ENCODE data around the gene SLC41A3. TPM values are rescaled to one million over a fixed set of nuclear protein-coding genes. Genes with fewer than 3 reads are reported as not detected.

The SLC41A3 gene
- total and polyA plus RNA-seq, 2 experiments from 2014 or later: 19.8 to 56.0 TPM

DNA sequence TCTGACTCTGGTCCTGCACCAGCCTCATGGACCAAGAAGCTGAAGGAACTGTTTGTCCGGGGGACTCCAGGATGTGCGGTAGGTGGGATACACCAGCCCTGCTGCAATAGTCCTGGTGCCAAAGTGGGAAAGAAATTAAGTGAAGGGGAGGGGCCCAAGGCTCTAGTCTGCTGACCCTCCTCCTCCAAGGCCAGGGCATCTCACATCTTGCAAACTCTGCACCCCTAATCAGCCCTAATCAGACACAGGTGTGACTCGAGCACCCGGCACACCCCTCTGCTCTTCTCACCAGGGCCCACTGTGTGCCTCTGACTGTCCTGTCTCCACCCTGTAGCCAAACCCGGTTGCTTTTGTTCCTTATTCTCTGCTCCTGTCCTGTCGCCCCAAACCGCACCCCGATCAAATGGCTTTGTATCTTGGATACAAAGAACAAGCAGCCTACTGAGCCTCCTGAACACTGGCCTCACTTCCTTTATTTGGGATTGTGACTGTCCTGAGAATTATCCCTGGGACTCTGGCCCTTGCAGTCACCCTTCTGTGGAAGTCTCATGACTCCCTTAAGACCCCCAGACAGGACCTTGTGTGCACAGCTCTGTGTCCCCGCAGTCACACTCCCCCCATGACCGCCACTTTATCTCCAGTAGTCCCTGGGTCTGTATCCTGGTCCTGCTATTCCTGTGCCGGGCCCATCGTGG lies 26.7 kb upstream of the SLC41A3 start:
- no peaks in the 10 kb centered on the region for H3K27me3 ChIP-seq (replicated peaks; ENCODE audit: insufficient read depth)
- H3F3A ChIP-seq (ENCODE audit: insufficient read depth): no peaks in the 10 kb centered on the region
- H3K4me2 ChIP-seq (ENCODE audit: unreplicated experiment): no peak overlapping the region
- no peaks in the 10 kb centered on the region for H3K36me3 ChIP-seq (ENCODE audit: low read depth)
- H3K4me3 ChIP-seq: no peak overlapping the region
- H2AFZ ChIP-seq: no peak overlapping the region
- no peak for DNase-seq
- H3K27ac ChIP-seq: no peak overlapping the region
- no peaks in the 10 kb centered on the region for H3K4me1 ChIP-seq (ENCODE audit: insufficient read depth)
- no peak overlapping the region for H3K9ac ChIP-seq
- TF ChIP-seq EZH2 (IDR thresholded peaks at IDR 0.05; ENCODE audit: insufficient read depth, poor library complexity, severe bottlenecking): no peak
- no peak for TF ChIP-seq EZH2phosphoT487 (IDR thresholded peaks at IDR 0.05; ENCODE audit: insufficient read depth, low read depth)
- H3K9me2 ChIP-seq (ENCODE audit: insufficient read depth): no peaks in the 10 kb centered on the region
- WGBS, 2 experiments (ENCODE audit: low coverage in 1 of 2, low lambda C conversion rate in 2 of 2, missing lambda C conversion rate in 2 of 2): 81 to 83% methylated on average over 12 of the region's 12 CpGs
- no peaks in the 10 kb centered on the region for H4K20me1 ChIP-seq (ENCODE audit: insufficient read depth)
- in situ Hi-C loops (cut with MboI): no loop called here
- no peaks in the 10 kb centered on the region for H3K79me2 ChIP-seq (ENCODE audit: insufficient read depth)
- no peaks in the 10 kb centered on the region for H3K9me3 ChIP-seq (ENCODE audit: low read depth)

GRCh38 chr3:126109880-126110235 lies 25.9 kb upstream of the SLC41A3 start:
- no peaks in the 10 kb centered on the region for H3K27me3 ChIP-seq (replicated peaks; ENCODE audit: insufficient read depth)
- WGBS, 2 experiments (ENCODE audit: low coverage in 1 of 2, low lambda C conversion rate in 2 of 2, missing lambda C conversion rate in 2 of 2): 79 to 82% methylated on average over 10 of the region's 10 CpGs
- no peaks in the 10 kb centered on the region for H3K79me2 ChIP-seq (ENCODE audit: insufficient read depth)
- DNase-seq: no peak
- H3K4me1 ChIP-seq (ENCODE audit: insufficient read depth): no peaks in the 10 kb centered on the region
- H3F3A ChIP-seq (ENCODE audit: insufficient read depth): no peaks in the 10 kb centered on the region
- in situ Hi-C loops (cut with MboI): no loop called here
- H3K4me3 ChIP-seq: no peak overlapping the region
- H3K36me3 ChIP-seq (ENCODE audit: low read depth): no peaks in the 10 kb centered on the region
- no peaks in the 10 kb centered on the region for H3K9me2 ChIP-seq (ENCODE audit: insufficient read depth)
- H3K27ac ChIP-seq: no peak overlapping the region
- no peak overlapping the region for H3K4me2 ChIP-seq (ENCODE audit: unreplicated experiment)
- no peak overlapping the region for H2AFZ ChIP-seq
- H3K9ac ChIP-seq: no peak overlapping the region
- no peaks in the 10 kb centered on the region for H4K20me1 ChIP-seq (ENCODE audit: insufficient read depth)
- H3K9me3 ChIP-seq (ENCODE audit: low read depth): no peaks in the 10 kb centered on the region
- no peak for TF ChIP-seq EZH2phosphoT487 (IDR thresholded peaks at IDR 0.05; ENCODE audit: insufficient read depth, low read depth)
- no peak for TF ChIP-seq EZH2 (IDR thresholded peaks at IDR 0.05; ENCODE audit: insufficient read depth, poor library complexity, severe bottlenecking)

DNA sequence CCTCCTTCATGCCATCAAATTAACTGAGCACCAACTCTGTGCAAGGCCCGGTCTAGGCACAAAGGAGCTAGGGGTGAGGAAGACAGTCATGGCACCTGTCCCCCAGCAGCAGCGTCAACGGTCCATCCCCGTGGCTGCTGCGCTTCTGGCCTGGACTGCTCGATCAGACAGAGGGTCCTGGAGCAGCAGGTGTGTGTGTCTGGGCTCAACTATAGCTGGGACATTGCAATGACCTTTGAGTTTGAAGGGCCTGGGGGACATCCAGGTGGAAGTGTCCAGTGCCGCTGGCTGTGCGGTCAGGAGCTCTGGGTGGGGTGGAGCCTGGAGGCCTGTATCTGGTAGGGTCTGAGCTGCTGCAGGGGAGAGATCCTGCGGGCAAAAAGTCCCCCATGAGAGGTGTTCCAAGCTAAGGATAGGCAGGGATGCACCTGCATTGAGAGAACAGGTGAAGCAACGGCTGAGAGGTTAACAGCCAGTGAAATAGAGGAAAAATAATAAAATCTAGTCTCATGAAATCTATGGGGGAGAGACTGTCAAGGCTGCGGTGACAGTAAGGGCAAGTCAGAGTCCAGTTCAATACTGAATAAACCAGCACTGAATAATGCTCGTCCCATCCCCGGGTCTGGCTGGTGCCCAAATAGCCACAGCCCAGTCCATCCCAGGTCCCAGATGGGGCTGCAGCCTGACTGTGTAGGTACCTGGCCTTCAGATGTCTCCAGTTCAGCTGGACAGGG lies 25.4 kb upstream of the SLC41A3 start:
- H3K36me3 ChIP-seq (ENCODE audit: low read depth): no peaks in the 10 kb centered on the region
- H3K4me2 ChIP-seq (ENCODE audit: unreplicated experiment): no peak overlapping the region
- no peak overlapping the region for H2AFZ ChIP-seq
- no peaks in the 10 kb centered on the region for H3K4me1 ChIP-seq (ENCODE audit: insufficient read depth)
- no peaks in the 10 kb centered on the region for H4K20me1 ChIP-seq (ENCODE audit: insufficient read depth)
- H3K4me3 ChIP-seq: no peak overlapping the region
- H3K9ac ChIP-seq: no peak overlapping the region
- TF ChIP-seq EZH2 (IDR thresholded peaks at IDR 0.05; ENCODE audit: insufficient read depth, poor library complexity, severe bottlenecking) (no peak), EZH2phosphoT487 (IDR thresholded peaks at IDR 0.05; ENCODE audit: insufficient read depth, low read depth) (no peak)
- H3K79me2 ChIP-seq (ENCODE audit: insufficient read depth): no peaks in the 10 kb centered on the region
- no peak for DNase-seq
- no peak overlapping the region for H3K27ac ChIP-seq
- 71 to 75% methylated on average over 13 of the region's 13 CpGs for WGBS, 2 experiments (ENCODE audit: low coverage in 1 of 2, low lambda C conversion rate in 2 of 2, missing lambda C conversion rate in 2 of 2)
- no peaks in the 10 kb centered on the region for H3K9me2 ChIP-seq (ENCODE audit: insufficient read depth)
- H3K9me3 ChIP-seq (ENCODE audit: low read depth): no peaks in the 10 kb centered on the region
- no peaks in the 10 kb centered on the region for H3F3A ChIP-seq (ENCODE audit: insufficient read depth)
- H3K27me3 ChIP-seq (replicated peaks; ENCODE audit: insufficient read depth): no peaks in the 10 kb centered on the region
- in situ Hi-C loops (cut with MboI): no loop called here

DNA sequence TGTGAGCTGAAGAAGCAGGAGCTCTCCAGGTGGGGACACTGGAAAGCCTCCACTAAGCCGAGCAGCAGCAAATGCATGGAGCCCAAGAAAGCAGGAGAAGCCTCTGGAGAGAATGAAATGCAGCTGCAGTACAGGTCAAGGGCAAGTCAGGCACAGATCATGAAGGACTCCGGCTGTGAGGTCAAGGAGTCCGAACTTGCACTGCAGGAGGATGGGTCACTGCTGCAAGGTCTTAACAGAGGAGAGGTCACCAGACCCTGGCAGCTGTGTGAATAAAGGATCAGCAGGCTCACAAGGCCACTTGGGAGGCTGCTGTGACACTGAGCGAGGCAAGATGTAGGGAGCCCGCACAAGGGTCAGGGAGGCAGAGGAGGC lies 24.7 kb upstream of the SLC41A3 start:
- WGBS, 2 experiments (ENCODE audit: low coverage in 1 of 2, low lambda C conversion rate in 2 of 2, missing lambda C conversion rate in 2 of 2): 83 to 85% methylated on average over 5 of the region's 5 CpGs
- no peaks in the 10 kb centered on the region for H3K9me3 ChIP-seq (ENCODE audit: low read depth)
- no peaks in the 10 kb centered on the region for H4K20me1 ChIP-seq (ENCODE audit: insufficient read depth)
- H3K36me3 ChIP-seq (ENCODE audit: low read depth): no peaks in the 10 kb centered on the region
- DNase-seq: no peak
- no peak overlapping the region for H3K9ac ChIP-seq
- no peak overlapping the region for H3K4me2 ChIP-seq (ENCODE audit: unreplicated experiment)
- no peaks in the 10 kb centered on the region for H3K79me2 ChIP-seq (ENCODE audit: insufficient read depth)
- no peaks in the 10 kb centered on the region for H3F3A ChIP-seq (ENCODE audit: insufficient read depth)
- no peak overlapping the region for H2AFZ ChIP-seq
- H3K27ac ChIP-seq: no peak overlapping the region
- no peak overlapping the region for H3K4me3 ChIP-seq
- in situ Hi-C loops (cut with MboI): no loop called here
- H3K4me1 ChIP-seq (ENCODE audit: insufficient read depth): no peaks in the 10 kb centered on the region
- no peaks in the 10 kb centered on the region for H3K27me3 ChIP-seq (replicated peaks; ENCODE audit: insufficient read depth)
- no peaks in the 10 kb centered on the region for H3K9me2 ChIP-seq (ENCODE audit: insufficient read depth)
- TF ChIP-seq EZH2phosphoT487 (IDR thresholded peaks at IDR 0.05; ENCODE audit: insufficient read depth, low read depth) (no peak), EZH2 (IDR thresholded peaks at IDR 0.05; ENCODE audit: insufficient read depth, poor library complexity, severe bottlenecking) (no peak)
